Gastrocnemius medialis (tissue), 4 donors: Measurements from ENCODE around the gene UBR3.
"Not testable (repeated sequence)": the region's sequence is repeated elsewhere in the genome, so short reads cannot be mapped to it uniquely, and the experiment has no call there.

Experiments used
- POLR2A ChIP-seq, 2 donors: fragments of 450-650 bp; IDR thresholded peaks; one replicate each; pipeline ENCODE4 v1.6.1; 2017; ENCODE audit warnings: antibody characterized with exemption in 2 of 2, mild to moderate bottlenecking in 2 of 2, moderate library complexity in 2 of 2
- TF ChIP-seq, protein P1 (sequence below), 5 experiments: fragments of 450-650 bp in 3 of 5; fragments of 200-600 bp in 2 of 5; sonication (generic) in 2 of 5; IDR thresholded peaks in 4 of 5; conservative IDR thresholded peaks in 1 of 5; 1 replicate in 4 of 5; 2 replicates in 1 of 5; pipeline ENCODE4 v1.5.1; 2016 to 2019; ENCODE audit warnings: antibody characterized with exemption in 5 of 5, mild to moderate bottlenecking in 3 of 5, moderate library complexity in 3 of 5

- TF ChIP-seq, protein P1, sequence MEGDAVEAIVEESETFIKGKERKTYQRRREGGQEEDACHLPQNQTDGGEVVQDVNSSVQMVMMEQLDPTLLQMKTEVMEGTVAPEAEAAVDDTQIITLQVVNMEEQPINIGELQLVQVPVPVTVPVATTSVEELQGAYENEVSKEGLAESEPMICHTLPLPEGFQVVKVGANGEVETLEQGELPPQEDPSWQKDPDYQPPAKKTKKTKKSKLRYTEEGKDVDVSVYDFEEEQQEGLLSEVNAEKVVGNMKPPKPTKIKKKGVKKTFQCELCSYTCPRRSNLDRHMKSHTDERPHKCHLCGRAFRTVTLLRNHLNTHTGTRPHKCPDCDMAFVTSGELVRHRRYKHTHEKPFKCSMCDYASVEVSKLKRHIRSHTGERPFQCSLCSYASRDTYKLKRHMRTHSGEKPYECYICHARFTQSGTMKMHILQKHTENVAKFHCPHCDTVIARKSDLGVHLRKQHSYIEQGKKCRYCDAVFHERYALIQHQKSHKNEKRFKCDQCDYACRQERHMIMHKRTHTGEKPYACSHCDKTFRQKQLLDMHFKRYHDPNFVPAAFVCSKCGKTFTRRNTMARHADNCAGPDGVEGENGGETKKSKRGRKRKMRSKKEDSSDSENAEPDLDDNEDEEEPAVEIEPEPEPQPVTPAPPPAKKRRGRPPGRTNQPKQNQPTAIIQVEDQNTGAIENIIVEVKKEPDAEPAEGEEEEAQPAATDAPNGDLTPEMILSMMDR (IDR thresholded peaks at IDR 0.05 in 4 of 5, conservative IDR thresholded peaks at IDR 0.05 in 1 of 5), result not testable (repeated sequence)
- not testable (repeated sequence) for TF ChIP-seq POLR2A (IDR thresholded peaks at IDR 0.05)
These were observed 292.1 kb downstream of the UBR3 start for GRCh38 chr2:170119326-170119725.
